NCI-H1930 (cell line): ENCODE results near the gene MAP3K21.

Experiments used
- DNase-seq, 2 experiments: peaks; one replicate each; lab custom pipeline; 2025; lab: John Stamatoyannopoulos, UW

MAP3K21 gene

DNA sequence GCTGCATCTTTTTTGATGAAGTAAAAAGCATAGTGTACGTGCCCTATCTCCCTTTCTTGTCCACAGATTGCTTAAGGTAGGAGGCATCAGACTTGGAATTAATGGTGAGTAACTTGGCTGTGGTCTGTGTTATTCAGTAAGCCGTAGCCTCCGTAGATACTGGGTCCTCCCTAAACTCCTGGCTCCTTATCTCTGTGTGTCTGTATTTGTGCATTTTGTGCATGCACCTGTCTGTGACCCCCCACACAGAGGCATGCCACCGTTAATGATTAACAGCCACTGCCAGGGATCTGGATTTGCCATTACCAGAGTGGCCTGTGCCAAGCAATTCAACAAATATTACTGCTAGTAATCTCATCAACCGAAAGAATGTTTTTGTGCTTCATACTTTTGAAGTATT, 31.9 kb downstream of the MAP3K21 start:
- no peak for DNase-seq

DNA sequence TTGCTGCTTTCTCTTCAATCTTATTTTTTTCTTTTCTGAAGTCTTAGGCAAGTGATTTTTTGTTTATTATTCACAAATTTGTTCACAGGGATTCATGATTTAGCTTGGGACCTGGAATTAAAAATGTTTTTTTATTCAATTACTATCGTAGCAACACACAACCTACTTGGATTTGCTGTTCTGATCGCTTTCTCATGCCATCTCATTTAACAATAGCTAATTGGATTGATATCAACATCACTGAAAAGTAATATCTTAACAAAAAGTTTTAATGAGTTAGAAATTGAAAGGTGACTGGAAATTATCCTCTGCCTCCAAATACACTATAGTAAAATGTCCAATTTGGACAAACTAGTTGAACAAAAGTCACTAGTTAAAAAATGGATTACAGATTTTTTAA, 32.4 kb downstream of the MAP3K21 start:
- no peak for DNase-seq

DNA sequence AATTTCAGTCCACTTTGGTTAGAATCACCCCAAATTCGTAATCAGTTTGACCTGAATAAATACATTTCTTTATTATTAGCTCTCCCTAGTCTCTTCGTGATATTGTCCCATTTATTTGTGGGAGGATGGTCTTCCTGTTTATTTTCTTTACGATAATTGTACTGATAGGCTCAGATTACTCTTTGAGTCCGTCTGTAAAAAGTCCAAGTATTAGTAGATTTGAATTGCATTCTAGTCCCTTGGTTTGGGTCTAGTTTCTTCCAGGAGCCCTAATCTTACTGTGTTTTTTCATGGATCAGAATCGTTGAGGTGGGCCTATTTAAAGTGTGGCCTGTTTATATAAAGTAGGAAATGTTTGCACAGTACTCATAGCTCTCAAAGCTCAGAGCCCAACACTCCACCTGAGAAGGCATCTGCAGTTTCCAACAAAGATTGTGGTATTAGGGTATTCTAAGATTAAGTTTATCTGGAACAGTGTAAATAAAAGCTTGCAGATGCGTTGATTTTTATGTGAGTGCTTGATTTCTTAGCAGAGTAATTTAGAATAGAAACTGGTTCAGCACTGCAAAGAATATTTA, 33.1 kb downstream of the MAP3K21 start:
- no peak for DNase-seq

DNA sequence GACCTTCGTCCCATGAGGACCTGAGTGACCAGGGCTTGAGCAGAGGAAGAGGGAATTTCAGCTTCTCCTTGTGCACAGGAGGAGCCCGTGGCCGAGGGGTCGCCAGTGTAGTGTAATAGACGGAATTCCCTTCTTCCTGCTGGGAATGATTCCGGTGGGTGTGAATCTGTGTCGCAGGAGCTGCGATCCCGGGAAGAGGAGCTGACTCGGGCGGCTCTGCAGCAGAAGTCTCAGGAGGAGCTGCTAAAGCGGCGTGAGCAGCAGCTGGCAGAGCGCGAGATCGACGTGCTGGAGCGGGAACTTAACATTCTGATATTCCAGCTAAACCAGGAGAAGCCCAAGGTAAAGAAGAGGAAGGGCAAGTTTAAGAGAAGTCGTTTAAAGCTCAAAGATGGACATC, 34.4 kb downstream of the MAP3K21 start:
- DNase-seq: no peak

DNA sequence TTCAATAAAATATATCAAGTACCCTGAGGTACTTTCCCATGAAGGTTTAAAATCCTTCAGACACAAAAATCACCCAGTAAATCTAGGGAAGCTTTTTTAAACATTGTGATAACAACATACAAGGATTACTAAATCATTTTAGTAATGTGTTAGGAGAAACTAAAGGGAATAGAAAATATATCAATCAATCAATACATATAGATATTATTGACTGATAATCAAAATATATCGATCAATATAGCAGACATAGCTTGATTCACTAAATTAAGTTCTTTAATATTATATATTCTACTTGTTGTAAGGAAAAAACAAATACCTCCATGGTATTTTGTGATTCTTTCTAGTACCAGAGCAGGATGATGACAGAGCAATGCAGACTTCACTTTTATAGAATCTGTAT, 35.2 kb downstream of the MAP3K21 start:
- DNase-seq: no peak

DNA sequence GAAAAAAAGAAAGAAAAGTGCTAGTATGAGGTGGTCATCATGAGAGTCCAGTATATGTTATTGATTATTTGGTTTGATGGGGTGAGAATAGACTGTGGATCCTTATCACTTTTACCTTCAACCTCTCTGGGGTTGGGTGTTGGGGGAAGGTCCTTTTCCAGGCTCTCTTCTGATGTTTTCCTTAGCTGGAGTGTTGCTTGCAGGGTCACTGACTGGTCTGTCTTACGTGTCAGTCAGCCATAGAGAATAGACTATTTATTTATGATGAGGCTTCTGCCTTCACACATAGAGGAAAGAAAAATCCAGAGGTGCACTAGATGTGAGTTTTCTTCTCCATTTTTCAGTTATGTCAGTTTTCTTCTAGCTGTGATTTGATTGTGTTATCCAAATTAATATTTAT, 36.5 kb downstream of the MAP3K21 start:
- no peak for DNase-seq

DNA sequence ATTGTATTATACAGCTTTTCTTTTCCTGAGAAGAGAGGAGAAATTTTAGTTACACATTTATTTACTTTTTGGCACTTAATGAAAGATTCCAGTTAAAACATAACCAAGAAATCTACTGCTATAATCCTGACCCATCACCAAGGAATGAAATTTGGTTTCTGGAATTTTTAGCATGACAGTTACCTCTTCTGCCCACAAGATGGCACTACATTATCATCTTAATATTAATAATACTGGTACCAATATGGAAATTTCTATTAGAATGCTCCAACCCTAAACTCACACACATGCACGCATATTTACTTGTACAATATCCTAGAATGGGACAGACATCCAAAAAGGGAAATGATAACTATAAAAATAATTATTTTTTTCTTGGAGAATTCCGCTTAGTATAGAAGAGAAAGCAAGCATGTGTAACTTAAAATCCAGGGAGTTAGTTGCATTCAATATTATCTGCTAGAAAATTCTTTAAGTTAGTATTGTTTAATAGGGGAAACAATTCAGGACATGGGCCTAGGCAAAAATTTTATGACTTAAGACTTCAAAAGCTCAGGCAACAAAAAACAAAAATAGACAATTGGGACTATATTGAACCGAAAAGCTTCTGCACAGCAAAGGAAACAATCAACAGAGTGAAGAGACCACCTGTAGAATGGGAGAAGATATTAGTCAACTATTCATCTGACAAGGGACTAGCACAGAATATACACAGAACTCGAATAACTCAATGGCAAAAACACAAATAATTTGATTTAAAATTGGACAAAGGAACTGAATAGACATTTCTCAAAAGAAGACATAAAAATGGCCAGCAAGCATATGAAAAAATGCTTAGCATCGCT, 37.4 kb downstream of the MAP3K21 start:
- no peak for DNase-seq

DNA sequence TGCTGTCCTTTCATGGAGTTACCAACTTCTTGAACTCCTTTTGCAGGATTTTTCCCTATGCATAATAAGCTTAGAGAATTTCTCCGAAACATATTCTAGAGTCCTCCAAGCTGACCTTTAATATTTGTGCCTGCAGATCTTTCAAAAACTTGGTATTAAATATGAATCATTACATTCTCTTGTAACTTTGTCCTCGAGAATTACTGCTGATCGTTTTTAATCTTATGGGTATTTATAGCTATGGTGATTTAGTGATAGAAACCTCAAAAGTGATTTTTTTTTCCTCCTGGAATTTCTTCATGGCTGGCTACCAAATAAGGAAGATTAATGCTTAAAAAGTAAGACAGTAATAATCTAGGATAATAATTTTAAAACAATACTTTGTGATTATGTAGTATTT, 39.1 kb downstream of the MAP3K21 start:
- no peak for DNase-seq

DNA sequence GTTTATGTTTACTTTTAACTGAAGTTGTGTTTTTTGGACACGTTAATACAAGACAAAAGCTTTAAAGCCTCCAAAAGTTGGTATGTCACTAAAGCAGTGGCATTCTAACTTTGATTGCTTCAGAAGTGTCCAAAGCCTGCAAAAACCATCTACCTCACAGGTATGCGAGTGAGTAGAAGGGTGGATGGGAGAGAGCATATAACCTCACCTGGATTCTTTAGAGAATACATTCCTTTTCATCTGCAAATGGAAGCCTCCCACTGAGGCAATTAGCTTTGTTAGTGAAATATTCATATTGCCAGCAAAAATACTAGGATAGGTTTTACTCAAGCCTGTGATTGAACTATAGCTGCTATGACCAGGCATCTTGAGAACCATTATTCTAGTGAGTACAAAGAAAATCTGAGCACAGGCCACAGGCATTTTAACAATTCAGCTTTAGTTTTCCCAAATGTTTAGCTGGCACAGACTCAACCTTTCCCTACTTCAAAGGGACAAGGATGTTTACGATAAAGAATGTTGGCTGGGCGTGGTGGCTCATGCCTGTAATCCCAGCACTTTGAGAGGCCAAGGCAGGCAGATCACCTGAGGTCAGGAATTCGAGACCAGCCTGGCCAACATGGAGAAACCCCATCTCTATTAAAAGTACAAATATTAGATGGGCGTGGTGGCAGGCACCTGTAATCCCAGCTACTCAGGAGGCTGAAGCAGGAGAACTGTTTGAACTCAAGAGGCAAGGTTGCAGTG, 39.7 kb downstream of the MAP3K21 start:
- no peak for DNase-seq

DNA sequence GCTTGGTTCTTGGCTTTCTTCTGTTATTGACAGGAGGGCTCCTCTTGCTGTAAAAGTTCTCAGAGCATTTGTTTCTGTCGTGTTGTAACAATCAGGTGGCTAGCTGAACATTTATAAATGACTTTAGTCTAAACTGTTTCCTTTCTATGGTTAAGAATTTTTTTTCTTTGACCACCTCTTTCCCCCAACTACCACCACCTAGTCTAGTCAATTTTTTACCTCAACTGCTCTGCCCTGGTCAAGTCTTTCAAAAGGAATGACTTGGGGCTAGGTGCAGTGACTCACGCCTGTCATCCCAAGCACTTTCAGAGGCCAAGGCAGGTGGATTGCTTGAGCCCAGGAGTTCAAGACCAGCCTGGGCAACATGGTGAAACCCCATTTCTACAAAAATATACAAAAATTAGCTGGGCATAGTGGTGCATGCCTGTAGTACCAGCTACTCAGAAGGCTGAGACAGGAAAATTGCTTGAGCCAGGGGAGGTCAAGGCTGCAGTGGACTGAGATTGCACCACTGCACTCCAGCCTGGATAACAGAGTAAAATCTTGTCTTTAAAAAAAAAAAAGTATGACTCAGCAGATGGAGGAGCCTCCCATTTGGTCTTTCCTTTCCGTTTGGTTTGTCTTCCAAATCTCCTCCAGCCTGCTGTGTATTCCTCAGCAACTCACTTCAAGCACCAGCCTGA, 40.7 kb downstream of the MAP3K21 start:
- no peak for DNase-seq

DNA sequence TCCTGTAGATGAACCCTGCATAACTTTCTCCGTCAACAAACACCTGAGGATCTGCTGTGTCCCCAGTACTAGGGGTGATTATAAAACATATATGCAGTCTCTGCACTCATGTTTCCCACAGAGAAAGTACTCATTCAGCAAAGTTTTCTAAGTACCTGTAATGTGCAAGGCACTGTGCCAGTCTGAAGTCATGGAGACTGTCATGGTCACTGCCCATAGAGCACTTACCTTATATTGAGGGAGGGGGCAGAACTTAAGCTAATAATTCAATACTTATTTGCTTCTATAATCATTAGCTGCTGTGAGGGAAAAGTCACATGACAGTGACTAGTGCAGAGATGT, 41.2 kb downstream of the MAP3K21 start:
- no peak for DNase-seq

DNA sequence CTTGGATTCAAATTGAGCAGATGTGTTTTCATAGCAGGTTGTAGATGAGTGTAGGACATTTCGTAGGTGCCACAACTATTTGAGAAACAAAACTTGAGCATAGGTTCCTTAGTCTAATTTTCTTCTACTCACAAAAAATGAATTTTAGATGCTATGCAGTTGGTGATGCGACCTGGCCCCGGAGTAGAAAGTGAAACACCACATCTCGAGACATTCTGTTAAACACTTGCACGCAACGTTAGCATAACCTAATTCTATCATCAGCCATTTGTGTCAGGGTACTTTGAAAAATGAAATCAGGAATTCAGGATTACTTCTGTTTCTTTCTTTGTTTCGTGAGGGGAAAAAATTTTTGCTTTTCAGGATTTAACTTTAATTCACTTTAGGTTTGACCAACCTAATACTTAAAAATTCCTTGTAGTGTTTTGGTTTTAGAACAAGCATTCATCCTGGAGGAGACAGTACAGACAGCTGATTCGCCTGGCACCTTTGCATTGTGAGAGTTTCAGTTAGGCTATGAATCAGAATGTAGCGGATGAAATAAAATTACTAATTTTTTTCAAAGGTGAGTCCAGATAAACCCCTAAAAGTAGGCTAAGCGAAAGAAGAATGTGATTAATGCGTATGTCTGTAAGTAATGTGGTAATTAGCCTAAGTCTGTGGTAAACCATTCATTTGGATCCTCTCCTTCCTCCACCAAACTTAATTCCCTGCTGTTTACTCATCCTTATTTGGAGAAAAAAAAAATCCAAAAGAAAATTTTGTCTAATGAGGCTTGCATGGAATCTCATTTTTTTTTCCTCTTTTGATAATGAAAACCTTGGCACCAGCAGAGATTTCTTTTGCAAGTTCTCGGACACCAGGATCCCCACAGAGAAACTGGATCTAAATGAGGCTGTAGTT, 44.9 kb downstream of the MAP3K21 start:
- DNase-seq: no peak

DNA sequence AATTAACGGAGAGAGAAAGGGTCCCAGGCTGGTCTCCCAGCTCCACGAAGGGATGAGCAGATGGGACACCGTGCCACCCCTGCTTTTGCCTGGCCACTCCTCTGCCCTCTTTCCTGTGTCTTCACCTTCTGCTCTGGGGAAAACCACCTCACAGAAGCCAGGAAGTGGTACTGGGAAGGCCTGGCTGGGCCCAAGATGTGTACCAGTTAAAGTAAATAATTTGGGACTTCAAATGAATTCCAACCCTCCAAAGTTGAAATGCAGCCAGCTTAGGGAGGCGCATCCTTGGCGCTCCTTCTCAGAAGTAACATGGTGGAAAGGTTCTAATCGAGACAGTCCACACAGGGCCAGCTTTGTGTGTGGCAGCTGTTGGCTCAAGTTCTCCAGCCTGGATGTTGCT, 45.7 kb downstream of the MAP3K21 start:
- DNase-seq: no peak

DNA sequence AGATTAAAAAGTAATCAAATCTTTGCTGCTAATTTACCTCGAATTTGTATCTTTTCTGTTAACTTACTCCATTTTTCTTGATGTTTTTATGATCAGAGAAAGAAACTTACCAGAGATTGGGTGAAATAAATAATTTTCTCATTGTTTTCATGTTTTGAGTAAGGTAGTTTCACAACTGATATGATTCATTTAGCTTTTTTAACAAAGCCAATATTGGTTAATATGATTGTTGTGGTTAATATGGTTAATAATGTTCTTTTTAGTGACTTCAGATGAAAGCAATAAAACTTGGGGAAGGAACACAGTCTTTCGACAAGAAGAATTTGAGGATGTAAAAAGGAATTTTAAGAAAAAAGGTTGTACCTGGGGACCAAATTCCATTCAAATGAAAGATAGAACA, 48.1 kb downstream of the MAP3K21 start:
- DNase-seq: no peak

DNA sequence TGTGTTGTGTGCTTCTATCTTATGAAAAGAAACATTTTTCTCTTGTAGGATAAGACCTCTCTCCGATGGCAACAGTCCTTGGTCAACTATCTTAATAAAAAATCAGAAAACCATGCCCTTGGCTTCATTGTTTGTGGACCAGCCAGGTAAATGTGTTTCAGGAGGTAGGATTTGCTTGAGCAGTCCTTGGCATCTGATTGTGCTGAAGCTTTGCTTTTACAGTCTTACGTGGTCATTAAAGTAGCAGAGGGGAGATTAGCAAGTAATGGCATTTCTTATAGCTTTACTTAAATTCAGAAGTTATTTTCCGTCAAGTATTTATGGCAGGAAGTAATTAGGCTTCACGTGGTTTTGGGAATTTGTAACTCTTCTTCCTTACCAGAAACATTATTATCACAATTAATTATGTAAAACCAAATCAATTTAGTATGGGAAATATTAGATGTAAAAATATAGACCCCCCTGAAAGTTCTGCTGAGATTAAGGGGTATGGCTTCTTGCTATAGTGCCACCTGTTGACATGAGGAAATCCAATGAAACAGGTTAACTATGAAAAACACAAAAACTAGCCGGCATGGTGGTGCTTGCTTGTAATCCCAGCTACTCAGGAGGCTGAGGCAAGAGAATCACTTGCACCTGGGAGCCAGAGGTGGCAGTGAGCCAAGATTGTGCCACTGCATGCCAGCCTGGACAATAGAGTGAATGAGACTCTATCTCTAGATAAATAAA, 49.0 kb downstream of the MAP3K21 start:
- DNase-seq: no peak

DNA sequence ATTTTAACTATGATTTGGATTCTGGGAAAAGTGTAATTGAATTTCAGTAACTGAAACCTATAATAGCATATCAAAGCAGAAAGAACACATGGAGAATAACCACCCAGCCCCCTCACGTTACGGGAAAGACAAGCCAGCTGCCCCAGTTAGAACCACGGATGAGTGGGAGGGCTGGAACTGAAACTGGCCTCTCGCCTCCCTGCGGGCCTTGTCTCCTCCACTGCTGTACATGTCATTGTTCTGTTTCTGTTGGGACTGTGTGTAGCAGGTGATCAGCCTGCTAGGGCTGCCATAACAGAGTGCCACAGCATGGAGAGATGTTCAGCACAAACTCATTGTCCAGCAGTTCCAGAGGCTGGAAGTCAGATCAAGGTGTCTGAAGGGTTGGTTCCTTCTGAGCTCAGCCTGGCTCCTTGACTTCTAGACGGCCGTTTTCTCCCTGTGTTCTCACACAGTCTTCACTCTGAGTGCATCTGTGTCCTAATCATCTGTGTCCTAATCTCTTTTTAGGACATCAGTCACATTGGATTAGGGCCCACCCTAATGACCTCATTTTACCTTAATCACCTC, 52.4 kb downstream of the MAP3K21 start:
- no peak for DNase-seq

DNA sequence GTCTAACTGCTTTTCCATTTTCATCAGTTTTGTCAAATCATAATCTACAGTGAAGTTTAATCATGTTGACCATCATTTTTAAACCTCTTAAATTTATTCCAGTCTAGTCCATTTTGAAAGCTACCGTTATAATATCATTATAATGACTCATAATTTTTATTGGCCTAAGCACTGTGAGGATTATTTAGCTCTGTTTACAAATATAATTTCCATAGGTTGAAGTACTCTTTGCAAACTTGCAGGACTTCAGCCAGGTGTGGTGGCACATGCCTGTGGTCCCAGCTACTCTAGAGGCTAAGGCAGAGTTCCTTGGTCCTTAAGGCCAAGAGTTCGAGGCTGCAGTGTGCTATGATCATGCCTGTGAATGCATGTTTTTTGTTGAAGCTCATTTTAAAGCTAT, 54.3 kb downstream of the MAP3K21 start:
- DNase-seq: no peak

DNA sequence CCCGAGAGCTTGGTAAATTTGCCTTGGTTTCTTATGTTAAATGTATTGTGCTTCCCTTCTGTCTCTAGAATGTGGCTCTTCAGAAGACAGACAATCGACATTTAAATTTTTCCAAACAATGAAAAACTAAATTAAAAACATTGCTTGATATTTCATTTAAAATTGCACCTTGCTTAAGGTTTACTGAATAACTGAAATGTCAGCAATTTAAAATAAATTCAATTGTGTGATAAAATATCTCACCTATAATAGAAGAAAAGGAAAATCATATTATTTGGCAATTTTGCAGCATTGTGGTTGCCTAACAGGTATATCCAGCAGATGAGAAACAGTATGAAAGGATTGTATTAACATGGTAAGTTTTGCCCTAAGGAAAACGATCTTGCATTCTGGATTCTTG, 56.5 kb downstream of the MAP3K21 start:
- no peak for DNase-seq

DNA sequence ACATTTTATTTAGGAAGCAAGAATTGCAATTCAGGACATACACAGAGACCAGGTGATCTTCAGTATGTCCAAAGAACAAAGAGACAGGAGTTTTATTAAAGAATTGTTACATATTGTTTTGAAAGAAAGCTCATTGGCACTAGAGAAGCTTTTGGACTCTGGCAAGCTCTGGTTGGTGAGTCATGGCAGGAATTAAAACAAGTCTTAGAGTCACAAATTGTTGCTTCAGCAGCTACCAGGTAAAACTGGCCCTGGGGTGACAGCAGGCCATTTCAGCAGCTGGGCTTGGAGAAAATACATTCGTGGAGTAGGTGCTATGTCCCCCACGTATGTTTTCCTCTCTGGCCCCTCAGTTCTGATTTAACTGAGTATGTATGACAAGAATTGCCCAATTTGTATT, 58.8 kb downstream of the MAP3K21 start:
- DNase-seq: no peak

DNA sequence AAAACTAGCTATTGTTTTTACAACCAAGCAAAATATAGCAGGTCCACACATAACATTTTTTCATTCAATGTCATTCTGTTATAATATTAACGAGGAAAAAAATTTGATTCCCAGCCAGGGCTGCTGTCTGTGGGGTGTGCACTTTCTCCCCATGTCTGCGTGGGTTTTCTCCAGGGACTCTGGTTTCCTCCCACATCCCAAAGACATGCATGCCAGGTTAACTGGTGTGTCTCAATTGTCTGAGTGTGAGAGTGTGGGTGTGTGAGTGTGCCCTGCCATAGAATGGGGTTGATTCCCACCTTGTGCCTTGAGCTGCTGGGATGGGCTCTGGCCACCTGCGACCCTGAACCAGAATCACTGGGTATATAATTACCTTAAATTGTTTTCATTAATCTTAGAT, 60.1 kb downstream of the MAP3K21 start:
- DNase-seq: no peak

DNA sequence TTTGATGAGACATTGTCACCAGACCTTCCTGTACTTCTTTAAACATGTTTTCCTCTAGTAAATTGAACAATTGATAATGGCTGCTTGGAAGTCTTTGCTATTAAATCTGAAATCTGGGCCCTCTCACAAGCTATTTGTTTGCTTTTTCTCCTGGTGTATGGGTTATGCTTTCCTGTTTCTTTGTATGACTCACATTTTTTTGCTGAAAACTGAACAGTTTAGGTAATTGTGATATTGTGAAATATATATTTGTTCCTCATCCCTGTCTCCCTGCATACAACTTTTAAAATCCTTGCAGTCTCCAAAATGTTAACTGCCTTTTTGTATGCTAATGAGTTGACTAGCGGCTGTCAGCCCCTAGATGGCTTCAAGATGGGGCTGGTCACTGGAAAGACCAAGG, 61.6 kb downstream of the MAP3K21 start:
- DNase-seq: no peak
